ENCODE data around the gene ZNF609. TPM values are rescaled to one million over a fixed set of nuclear protein-coding genes. Genes with fewer than 3 reads are reported as not detected.

The ZNF609 gene
- total RNA-seq, 2 donors from 2014 or later: 13.4 to 23.7 TPM

- Histone ChIP-seq H3K27me3 (no peaks in the 10 kb centered on the region), H3K4me1 (peaks cover 0 to 15% of the 10 kb centered on the region in 2 donors), H3K36me3 (no peaks in the 10 kb centered on the region), H3K9me3 (no peaks in the 10 kb centered on the region), H3K27ac (no peak overlapping the region), H3K4me3 (no peak overlapping the region)
- TF ChIP-seq, protein P1, sequence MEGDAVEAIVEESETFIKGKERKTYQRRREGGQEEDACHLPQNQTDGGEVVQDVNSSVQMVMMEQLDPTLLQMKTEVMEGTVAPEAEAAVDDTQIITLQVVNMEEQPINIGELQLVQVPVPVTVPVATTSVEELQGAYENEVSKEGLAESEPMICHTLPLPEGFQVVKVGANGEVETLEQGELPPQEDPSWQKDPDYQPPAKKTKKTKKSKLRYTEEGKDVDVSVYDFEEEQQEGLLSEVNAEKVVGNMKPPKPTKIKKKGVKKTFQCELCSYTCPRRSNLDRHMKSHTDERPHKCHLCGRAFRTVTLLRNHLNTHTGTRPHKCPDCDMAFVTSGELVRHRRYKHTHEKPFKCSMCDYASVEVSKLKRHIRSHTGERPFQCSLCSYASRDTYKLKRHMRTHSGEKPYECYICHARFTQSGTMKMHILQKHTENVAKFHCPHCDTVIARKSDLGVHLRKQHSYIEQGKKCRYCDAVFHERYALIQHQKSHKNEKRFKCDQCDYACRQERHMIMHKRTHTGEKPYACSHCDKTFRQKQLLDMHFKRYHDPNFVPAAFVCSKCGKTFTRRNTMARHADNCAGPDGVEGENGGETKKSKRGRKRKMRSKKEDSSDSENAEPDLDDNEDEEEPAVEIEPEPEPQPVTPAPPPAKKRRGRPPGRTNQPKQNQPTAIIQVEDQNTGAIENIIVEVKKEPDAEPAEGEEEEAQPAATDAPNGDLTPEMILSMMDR (IDR thresholded peaks at IDR 0.05): no peak
- no peak for DNase-seq (ENCODE audit: low spot score)
These were observed 75.3 kb downstream of the ZNF609 start for GRCh38 chr15:64535460-64536243.

DNA sequence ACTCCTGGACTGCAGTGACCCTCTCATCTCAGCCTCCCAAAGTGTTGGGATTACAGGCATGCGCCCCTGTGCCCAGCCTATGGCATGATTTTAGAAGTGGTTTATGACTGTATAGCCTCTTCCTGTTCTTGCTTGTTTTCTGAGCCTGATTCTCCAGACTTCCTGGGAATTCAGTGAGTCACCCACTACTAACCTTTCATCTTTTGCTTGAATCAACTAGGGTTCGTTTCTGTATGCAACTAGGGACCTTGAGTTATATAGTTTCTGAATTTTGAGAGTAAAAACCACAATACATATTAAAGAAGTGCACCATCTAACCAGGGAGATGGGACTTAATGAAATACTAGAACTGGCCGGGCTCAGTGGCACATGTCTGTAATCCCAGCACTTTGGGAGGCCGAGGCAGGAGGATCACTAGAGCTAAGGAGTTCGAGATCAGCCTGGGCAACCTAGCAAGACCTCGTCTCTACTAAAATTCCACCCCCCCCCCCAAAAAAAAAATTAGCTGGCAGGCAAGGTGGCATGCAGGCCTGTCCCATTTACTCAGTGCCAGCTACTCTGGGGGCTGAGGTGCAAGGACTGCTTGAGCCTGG lies 76.0 kb downstream of the ZNF609 start:
- no peak for DNase-seq (ENCODE audit: low spot score)
- TF ChIP-seq, protein P1 (IDR thresholded peaks at IDR 0.05): no peak
- H3K27me3 ChIP-seq: no peaks in the 10 kb centered on the region
- no peaks in the 10 kb centered on the region for H3K36me3 ChIP-seq
- H3K4me1 ChIP-seq: peaks cover 0 to 15% of the 10 kb centered on the region in 2 donors
- H3K27ac ChIP-seq: no peak overlapping the region
- H3K9me3 ChIP-seq: no peaks in the 10 kb centered on the region
- no peak overlapping the region for H3K4me3 ChIP-seq

GRCh38 chr15:64542091-64542490 lies 81.7 kb downstream of the ZNF609 start:
- Histone ChIP-seq H3K4me3 (no peak overlapping the region), H3K27me3 (no peaks in the 10 kb centered on the region), H3K4me1 (peaks cover 0 to 11% of the 10 kb centered on the region in 2 donors), H3K27ac (no peak overlapping the region), H3K36me3 (no peaks in the 10 kb centered on the region), H3K9me3 (no peaks in the 10 kb centered on the region)
- TF ChIP-seq, protein P1 (IDR thresholded peaks at IDR 0.05): no peak
- no peak for DNase-seq (ENCODE audit: low spot score)

- Histone ChIP-seq H3K4me3 (no peak overlapping the region), H3K27me3 (no peaks in the 10 kb centered on the region), H3K27ac (no peak overlapping the region), H3K36me3 (no peaks in the 10 kb centered on the region), H3K4me1 (peaks cover 0 to 11% of the 10 kb centered on the region in 2 donors), H3K9me3 (no peaks in the 10 kb centered on the region)
- DNase-seq (ENCODE audit: low spot score): no peak
- TF ChIP-seq, protein P1 (IDR thresholded peaks at IDR 0.05): no peak
These were observed 84.1 kb downstream of the ZNF609 start for GRCh38 chr15:64544450-64544849.

DNA sequence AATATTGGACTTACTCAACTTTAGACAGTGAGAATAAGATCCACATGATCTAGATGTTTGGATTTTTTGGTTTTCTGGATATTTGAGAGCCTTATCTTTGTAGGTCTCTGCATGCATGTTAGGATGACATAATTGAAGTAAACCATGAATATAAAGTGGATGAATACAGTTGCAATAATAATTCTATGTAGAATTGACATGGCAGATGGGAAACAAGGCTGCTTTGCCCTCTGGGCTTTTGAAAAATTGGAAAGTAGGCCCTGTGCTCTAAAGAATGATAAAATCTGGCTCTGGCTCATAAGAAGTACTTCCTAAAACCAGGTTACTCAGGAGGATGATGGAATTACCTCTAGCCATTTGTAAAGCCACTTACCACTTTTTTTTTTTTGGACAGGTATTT lies 86.9 kb downstream of the ZNF609 start:
- H3K27me3 ChIP-seq: no peaks in the 10 kb centered on the region
- peaks cover 0 to 13% of the 10 kb centered on the region in 2 donors for H3K4me1 ChIP-seq
- H3K27ac ChIP-seq: no peak overlapping the region
- no peaks in the 10 kb centered on the region for H3K36me3 ChIP-seq
- H3K9me3 ChIP-seq: no peaks in the 10 kb centered on the region
- TF ChIP-seq, protein P1 (IDR thresholded peaks at IDR 0.05): no peak
- no peak for DNase-seq (ENCODE audit: low spot score)
- H3K4me3 ChIP-seq: no peak overlapping the region
